Non-pigmented ciliary epithelial cell (primary cell): ENCODE data around the gene PROX1.

ENCODE experiments used
- DNase-seq: peaks from one replicate; pipeline ENCODE4 v3.0.0-alpha.2; 2010; ENCODE audit warnings: low read depth

Gene PROX1

GRCh38 chr1:213997772-213998107 lies 10.0 kb downstream of the PROX1 start:
- no peak for DNase-seq

- DNase-seq: no peak
These were observed 11.0 kb downstream of the PROX1 start for GRCh38 chr1:213998785-213999184.

DNA sequence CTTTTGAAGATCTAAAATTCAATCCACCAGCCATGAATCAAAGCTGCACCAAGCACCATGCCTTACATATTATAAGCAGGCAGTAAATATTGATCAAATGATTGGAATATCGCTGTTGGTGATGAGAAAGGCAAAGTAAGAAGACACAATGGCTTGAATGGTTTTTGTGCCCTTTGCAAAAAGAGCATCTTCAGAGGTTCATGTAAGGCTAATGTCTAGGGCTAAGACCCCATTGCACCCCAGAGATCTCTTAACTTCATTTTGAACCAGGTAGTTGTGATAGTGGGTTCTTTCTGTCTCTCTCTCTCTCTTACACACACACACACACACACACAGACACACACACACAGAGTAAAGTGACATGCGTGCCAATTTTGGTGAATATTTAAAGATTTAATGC lies 12.0 kb downstream of the PROX1 start:
- DNase-seq: no peak

- no peak for DNase-seq
These were observed 14.3 kb downstream of the PROX1 start for GRCh38 chr1:214002060-214002459.

DNA sequence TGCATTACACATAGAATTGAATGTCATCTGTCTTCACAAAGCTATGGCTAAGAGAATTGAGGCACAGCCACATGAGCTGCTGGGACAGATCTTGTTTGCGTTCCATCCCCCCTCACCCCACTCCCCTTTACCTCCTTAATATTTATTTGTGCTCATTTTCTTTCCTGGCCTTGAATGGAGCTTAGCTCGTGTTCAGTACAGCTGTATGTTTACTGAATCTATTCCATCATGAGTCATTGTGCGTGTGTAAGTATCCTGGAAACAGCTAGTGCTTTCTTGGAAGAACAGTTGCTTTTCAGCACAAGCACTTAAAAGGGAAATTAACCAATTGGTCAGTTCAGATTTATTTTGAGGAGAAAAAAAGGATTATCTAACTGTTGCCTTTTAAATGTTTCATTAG lies 14.7 kb downstream of the PROX1 start:
- DNase-seq: no peak

GRCh38 chr1:214003233-214003632 lies 15.5 kb downstream of the PROX1 start:
- no peak for DNase-seq

- no peak for DNase-seq
These were observed 16.2 kb downstream of the PROX1 start for GRCh38 chr1:214004014-214004413.

DNA sequence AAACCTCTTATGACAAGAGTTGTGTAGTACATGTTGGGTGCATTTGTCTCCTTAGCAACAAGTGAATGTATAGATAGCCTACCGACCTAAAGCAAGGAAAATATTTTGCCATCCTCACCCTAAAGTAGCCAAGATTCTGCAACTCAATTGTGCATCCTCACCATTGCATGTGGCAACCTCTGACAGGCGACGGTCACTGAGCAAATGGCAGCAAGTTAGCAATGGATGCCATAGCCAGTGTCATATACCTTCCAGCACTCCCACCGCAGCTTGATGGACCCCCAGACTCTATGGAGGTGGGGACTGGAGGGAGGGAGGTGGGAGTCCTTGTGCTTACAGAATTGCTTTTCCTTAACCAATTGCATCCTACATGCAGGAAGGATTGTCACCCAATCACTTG lies 17.0 kb downstream of the PROX1 start:
- DNase-seq: no peak

DNA sequence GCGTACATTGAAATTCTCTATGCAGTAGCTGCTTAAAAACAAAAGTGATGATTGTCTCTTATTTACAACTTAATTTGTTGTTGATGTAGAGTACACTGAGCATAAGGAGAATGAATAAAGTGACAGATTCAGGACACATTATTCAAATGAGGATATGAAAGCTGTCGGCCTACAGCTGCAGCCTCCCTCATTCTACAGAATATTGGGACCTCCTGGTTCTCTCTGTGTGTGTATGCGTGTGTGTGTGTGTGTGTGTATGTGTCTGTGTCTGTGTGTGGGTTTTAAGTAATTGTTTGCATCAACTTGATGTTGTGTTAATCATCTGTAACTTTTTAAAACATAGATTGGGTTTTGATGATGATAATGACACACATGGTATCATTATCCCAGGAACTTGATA lies 17.9 kb downstream of the PROX1 start:
- no peak for DNase-seq

DNA sequence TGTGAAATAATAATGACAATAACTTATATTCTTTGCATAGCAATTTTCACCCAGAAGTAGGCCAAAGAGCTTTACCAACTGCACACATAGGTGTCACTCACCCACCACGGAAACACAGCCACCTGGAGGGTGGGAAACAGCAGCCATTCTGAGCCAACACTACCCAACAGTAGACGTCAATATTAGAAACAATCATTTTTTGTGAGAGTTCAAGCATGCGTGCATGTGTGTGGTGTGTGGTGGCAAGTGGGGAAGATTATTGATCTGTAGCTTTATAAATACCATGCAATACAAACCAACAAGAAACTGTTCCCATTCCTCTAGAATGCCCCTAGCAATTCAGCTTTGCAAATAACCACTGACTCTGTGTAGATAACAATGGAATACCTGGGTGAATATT lies 19.1 kb downstream of the PROX1 start:
- DNase-seq: no peak

DNA sequence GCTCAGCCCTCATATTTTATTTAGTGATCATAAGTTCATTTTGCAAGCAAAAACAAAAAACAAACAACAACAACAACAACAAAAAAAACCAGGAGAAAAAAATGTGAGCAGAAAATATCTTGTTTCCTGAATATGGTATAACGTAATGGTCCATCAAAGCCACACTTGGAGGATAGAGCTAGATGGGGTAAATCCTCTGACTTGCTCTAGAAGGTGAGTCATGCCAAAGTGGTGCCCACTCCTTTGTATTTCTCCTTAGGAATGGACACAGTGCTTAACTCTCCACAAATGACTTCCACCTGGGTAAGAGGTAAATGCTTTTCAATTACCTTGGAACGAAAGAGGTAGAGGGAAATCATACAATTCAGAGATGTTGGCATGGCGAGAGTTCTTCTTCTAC lies 20.6 kb downstream of the PROX1 start:
- no peak for DNase-seq

DNA sequence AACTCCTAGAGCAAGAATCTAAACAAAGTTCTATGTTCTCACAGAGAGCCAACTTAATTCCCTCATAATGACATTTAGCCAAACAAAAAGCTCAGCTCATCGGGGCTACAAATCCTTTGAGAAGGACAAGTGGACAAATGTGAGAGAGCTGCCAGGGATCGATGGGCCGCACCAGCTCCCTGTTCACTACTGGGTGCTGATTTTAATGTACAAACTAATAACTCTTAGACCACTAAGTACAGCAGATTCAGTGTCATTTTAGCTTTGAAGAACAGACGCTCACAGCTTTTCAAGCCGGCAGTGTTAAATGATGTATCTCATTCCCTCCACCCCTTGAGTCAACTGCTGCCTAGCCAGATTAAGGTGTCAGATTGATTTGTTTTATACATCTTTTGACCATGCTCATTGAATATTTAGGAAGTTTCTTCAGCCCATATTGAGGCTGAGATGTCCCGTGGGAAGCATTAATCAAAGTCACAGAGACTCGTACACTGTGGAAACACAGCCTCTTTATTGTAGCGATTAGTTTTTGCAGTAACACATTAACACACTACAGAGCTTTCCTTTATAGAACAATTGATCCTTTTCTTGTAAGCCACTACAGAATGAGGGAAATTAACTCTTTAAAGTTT lies 21.1 kb downstream of the PROX1 start:
- no peak for DNase-seq

DNA sequence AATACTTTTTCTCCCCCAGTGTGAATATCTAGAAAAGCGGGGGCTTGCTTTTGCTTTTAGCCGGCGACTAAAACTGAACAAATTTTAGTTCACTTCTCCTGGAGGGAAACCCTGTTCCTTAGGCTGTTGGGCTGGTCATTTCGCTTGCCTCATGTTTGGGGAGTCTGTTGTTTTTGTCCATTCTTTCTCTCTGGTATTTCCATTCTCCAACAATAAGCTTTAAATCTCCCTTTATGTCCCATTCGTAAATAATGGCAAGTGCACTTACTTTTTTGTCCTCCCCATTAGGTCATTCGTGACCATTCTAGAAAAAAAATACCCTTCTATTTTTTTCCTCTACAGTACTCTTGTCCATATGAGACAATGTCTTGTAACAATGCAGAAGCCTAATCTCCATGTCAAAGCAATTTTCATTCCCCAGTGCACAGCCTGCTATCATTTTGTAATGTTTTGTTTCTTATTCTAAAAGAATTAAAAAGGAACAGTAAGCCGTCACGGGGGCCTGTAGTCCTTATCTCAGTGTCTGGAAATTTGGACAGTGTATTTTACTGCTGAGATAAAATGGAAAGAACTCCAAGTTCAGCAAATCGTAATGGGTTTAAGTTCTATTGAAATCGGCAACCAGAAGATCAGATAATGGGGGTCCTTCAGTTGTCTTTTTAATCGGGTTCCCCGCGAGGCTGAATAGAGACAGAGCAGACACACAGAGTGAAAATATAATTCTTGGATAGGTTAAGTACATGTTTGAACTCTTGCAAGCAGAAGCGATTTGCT lies 21.8 kb downstream of the PROX1 start:
- DNase-seq: no peak

- no peak for DNase-seq
These were observed 22.4 kb downstream of the PROX1 start for GRCh38 chr1:214010197-214010573.

DNA sequence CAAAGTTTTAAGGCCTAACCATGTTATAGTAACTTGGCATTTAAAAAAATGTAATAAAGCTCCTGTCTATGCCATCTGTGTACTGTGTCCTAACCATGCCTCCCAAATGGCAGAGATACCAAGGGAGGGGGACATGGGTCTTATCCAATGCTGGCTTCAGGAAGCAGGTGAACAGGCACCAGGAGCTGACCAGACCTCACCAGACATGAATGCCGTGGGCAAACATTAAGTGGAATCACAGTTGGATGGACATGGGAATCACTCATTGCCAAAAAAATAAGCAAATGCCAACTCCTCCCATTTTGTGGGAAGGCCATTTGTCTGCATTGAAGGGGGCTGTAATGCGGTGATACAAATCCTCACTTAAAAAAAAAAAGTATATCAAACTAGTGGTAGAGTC lies 22.9 kb downstream of the PROX1 start:
- no peak for DNase-seq

- DNase-seq: no peak
These were observed 24.6 kb downstream of the PROX1 start for GRCh38 chr1:214012418-214012817.

- DNase-seq: no peak
These were observed 26.0 kb downstream of the PROX1 start for GRCh38 chr1:214013614-214014377.

DNA sequence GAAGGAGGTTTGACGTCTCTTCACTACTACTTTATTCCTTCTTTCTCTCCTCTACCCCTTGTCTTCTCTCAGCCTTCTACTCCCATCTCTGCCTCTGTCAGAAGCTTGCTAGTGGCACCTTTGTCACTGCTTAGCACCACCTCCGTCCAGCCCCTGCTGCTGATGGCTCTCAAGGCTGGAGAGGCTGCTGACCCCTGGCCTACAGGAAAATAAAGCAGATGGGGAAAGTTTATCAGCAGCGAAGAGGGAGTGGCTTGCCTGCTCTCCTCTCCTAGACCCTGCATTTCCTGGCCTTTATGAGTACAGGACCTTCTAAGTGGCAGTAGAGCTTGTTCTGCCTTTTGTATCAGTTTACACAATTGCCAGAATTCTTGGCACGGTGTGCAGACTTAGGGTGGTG lies 27.0 kb downstream of the PROX1 start:
- no peak for DNase-seq

- no peak for DNase-seq
These were observed 29.6 kb downstream of the PROX1 start for GRCh38 chr1:214017191-214017982.

DNA sequence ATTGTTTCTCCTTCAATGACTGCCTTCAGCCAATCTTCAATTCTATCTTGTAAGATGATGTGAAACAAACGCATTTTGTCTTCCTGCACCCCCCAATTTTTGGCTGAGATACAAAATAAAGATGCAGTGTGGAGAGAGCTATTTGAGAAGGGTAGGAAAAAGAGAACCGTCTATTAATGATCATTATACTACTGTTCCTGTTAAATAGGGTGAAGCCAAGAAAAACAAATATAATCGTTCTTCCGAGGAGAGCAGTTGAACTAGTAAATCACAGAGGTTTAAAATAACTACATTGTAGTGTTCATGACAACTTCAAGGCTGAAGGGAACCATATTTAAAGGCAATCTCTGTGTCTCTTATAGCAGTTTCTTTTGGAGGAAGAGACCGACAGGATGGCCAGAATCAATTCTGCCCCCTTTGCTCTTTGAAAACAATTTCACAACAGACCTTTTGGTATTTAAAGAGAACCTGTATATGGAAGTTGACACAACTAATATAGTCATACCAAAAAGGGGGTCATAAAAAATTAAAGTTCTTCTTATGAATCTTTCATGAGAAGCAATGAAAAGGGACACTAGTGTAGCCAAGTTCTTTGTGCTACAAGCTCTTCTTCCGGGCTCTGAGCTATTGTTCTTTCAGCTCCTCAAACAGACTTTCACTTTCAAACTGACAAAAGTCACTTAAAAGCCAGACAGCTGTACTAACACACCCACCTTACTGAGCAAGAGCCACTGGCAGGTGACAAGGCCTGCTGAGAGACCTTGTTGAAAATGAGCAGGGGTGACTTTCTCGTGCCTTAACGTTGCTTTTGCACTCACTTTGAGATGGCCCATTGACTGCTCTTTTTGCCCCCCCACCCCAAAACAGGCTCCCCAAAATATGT lies 30.9 kb downstream of the PROX1 start:
- DNase-seq: no peak

GRCh38 chr1:214019499-214019898 lies 31.7 kb downstream of the PROX1 start:
- DNase-seq: no peak

DNA sequence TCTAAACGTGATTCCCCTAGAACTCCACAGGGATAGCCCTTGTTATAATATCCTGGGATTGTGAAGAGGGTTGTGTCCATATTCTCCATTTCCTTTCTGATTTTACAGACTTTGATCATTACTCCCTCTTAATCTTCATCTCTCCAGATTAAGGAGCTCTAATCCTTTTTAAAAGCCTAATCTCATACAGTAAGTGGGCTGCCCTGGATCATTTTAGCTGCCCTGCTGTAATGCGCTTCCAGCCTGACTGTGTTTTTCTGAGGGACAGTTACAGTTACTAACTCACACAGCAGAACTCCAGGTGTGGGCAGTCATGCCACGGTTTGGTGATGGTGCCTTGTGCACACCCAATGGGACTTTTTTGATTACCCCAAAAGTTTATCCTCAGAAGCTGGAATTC lies 33.5 kb downstream of the PROX1 start:
- DNase-seq: no peak
